GM18873 (cell line): Measurements from ENCODE around the gene SLC36A2.
"Not testable (repeated sequence)": the region's sequence is repeated elsewhere in the genome, so short reads cannot be mapped to it uniquely, and the experiment has no call there.

Experiments used
- ATAC-seq: cut with Tn5 transposase; IDR thresholded peaks from one replicate; pipeline ENCODE4 v1.9.1; 2021; ENCODE audit warnings: mild to moderate bottlenecking, moderate library complexity, moderate number of reproducible peaks; ENCODE audit not compliant: unreplicated experiment, low FRiP score

SLC36A2 gene

DNA sequence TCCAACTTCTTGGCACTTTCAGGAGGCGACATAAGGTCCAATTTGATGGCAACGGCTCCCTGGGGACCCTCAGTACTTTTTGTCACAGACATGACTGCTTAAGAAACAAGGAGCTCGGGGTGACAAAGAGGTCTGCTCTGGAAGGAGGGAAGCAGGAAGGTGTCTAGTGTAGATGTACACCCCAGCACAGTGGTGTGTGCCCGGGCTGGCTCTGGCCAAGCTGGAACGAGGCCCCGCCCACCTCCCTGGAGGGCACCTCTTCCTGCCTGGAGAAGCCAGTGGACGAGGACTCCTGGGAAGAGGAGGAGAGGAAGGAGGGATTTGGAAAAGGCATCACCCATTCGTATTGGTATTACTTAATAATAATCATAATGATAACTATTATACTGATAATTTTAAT, at the start of gene SLC36A2:
Gene SLC36A2, minus strand, starts transcription at position 191 of the 400 bp plus-strand sequence. Its CDS starts 99 bp downstream, at position 92.
- ATAC-seq: no peak

GRCh38 chr5:151388960-151389359, 41.6 kb upstream of the SLC36A2 start:
- no peak for ATAC-seq

GRCh38 chr5:151384106-151384505, 36.7 kb upstream of the SLC36A2 start:
- no peak for ATAC-seq

DNA sequence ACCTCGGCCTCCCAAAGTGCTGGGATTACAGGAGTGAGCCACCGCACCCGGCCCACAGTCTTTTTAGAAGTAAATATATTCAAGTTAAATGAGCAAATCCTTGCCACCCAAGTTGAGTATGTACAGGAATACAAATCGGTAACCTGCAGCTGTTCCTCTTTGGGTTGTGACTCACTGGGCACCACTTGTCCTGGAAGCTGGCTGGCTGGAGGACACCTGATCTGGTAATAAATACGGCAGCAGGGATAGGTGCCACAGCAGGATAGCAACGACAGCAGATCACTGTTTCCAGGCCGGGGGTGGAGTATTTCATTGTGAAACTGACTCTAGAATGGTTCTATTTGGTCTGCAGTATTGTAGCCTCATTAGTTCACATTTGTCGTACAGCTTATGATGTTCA, 35.7 kb upstream of the SLC36A2 start:
- no peak for ATAC-seq

DNA sequence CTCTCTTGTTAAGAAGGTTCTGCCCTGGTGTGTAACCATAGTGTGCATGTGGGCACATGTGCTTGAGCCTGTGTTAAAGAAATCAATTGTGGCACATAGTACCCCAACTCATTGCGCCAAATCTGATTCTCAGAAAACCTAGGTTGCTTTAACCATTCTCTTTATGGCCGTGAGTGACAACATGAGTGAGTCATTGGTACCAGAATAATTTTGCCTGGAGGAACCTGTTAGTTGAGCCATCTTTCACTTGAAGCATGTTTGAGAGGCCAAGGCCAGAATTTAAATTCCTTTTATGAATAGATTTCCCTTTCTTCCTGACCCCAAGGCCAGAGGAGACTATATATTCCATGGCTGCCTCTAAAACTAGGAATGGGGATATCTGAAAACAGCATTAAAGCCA, 35.2 kb upstream of the SLC36A2 start:
- no peak for ATAC-seq

- ATAC-seq: no peak
These were observed 34.5 kb upstream of the SLC36A2 start for GRCh38 chr5:151381899-151382298.

DNA sequence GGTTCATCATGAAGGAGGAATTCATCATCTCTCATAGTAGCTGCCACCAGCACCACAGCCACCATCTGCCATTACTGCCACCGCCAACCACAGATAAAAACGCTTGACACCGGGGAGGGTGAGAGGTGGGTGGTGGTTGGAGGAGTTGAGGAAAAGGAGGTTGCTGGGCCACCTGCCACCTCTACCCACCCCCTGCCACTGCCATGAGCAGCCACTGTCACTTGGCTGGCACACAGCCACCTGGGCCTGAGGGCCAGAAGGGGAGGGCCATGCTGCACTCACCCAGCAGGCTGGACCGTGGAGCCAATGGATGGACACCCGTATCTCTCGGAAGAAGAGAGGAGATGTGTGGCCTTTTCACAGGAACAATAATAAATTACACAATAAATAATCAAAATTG, 31.3 kb upstream of the SLC36A2 start:
- ATAC-seq: no peak

- ATAC-seq: no peak
These were observed 27.2 kb upstream of the SLC36A2 start for GRCh38 chr5:151374539-151374938.

- ATAC-seq: not testable (repeated sequence)
These were observed 19.7 kb upstream of the SLC36A2 start for GRCh38 chr5:151367038-151367437.

- no peak for ATAC-seq
These were observed 16.3 kb upstream of the SLC36A2 start for GRCh38 chr5:151363673-151364072.

- no peak for ATAC-seq
These were observed 15.6 kb upstream of the SLC36A2 start for GRCh38 chr5:151362970-151363369.

DNA sequence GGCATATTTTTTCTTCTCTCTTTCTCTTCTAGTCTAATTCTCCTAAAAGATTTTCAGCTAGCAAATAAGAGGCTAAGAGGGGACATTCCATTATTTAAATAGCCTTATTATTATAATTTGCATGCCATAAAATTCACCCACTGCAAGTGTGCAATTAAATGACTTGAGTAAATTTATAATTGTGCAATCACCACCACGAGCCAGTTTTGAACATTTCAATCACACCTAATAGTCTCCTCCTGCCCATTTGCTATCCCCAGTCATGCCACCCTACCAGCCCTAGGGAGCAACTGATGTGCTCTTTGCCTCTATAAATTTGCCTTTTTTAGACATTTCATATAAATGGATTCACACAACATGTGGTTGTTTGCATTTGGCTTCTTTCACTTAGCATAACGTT, 12.0 kb upstream of the SLC36A2 start:
- ATAC-seq: no peak

DNA sequence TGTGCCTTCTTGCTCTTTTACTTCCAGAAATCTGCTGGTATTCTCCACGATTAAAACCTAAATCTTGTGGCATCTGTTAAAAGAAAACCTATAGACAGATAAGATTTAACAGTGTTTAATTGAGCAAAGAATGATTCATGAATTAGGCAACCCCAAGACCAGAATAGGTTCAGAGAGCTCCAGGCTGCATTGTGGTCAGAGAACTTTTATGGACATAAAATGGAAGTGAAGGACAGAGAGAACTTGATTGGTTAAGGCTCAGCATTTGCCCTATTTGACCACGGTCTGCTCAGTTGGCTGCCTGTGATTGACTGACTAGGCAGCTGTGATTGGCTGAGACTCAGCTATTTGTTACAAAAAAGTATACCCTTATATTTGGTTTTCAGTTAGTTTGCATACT, 10.4 kb upstream of the SLC36A2 start:
- ATAC-seq: no peak

DNA sequence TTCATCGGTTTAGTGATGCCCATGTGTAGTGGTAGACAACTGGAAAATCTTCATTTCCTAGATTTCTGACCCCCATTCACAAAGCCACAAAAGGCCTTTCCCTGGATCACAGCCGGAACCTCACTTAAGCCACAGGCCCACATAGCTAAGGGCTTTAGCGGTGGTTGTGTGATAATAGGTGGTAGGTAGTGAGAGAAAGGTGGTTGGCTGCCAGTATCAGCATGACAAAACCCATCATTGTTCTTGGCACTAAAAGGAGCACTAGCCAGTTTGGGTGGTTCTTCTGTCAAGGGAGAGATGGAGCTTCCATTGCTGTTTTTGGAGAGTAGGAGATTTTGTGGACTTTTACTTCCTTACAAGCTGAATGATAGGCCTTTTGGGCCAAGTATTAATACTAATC, 9.7 kb upstream of the SLC36A2 start:
- no peak for ATAC-seq

GRCh38 chr5:151351671-151352070, 4.3 kb upstream of the SLC36A2 start:
- no peak for ATAC-seq

GRCh38 chr5:151348789-151349188, 1.4 kb upstream of the SLC36A2 start:
- no peak for ATAC-seq

GRCh38 chr5:151345808-151346478, 1.4 kb downstream of the SLC36A2 start:
- ATAC-seq: no peak

- ATAC-seq: no peak
These were observed 2.1 kb downstream of the SLC36A2 start for GRCh38 chr5:151345187-151345807.

DNA sequence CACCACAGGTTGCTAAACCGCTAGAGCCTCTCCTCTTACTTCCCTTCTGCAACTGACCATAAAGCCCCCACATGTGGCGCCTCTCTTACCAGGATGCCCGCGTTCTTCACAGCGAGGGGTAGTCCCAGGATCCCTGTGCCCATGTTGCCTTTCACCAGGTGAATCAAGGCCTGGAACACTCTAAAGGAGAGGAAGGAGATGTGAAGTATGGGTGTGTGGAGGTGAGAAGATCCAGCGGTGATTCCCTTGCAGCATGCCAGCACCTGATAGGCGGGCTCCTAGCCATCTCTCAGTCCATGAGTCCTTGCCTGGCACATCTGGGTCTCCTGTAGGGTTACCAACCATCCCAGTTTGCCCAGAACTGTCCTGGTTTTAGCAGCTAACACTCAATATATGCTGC, 3.3 kb downstream of the SLC36A2 start:
- no peak for ATAC-seq

GRCh38 chr5:151340004-151340403, 7.4 kb downstream of the SLC36A2 start:
- no peak for ATAC-seq

- ATAC-seq: no peak
These were observed 8.6 kb downstream of the SLC36A2 start for GRCh38 chr5:151338734-151339133.

DNA sequence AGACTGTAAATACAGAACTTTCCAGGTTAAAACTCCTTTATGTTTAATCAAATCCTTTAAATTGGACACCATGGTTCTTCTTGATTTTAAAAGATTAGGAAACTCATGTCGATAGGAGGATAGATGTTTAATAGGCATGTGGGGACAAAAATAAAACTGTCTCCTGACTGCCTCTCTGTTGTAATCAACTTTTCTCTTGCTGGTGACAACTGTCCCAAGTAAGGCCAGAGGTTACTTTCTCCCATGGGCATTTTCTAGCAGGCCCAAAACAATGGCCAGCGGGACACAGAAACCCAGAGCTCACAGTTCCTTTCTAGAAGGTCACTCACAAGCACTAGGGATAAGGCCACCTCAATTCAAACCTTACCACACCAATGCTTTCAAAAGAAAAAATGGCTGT, 14.5 kb downstream of the SLC36A2 start:
- ATAC-seq: no peak
